Endometrial microvascular endothelial cells (primary cell): Measurements from ENCODE around the gene PTRH1. TPM values are rescaled to one million over a fixed set of nuclear protein-coding genes. Genes with fewer than 3 reads are reported as not detected.

ENCODE experiments used
- in situ Hi-C: cut with HindIII; loops from 2 replicates; pipeline ENCODE4 v1.10.0; 2017; ENCODE audit warnings: low sequenced_read_pairs, low pct_unique_long_range_greater_than_20kb; ENCODE audit errors: inconsistent ontology term
- total RNA-seq: library from RNA; depleted of rRNA; stranded (reverse); fragments of >200 nt; gene quantifications from one replicate; pipeline ENCODE4 v1.2.3, GENCODE V29; 2015; ENCODE audit errors: inconsistent ontology term

PTRH1 gene
- total RNA-seq, 1 donor from 2014 or later, result 59.7 TPM

DNA sequence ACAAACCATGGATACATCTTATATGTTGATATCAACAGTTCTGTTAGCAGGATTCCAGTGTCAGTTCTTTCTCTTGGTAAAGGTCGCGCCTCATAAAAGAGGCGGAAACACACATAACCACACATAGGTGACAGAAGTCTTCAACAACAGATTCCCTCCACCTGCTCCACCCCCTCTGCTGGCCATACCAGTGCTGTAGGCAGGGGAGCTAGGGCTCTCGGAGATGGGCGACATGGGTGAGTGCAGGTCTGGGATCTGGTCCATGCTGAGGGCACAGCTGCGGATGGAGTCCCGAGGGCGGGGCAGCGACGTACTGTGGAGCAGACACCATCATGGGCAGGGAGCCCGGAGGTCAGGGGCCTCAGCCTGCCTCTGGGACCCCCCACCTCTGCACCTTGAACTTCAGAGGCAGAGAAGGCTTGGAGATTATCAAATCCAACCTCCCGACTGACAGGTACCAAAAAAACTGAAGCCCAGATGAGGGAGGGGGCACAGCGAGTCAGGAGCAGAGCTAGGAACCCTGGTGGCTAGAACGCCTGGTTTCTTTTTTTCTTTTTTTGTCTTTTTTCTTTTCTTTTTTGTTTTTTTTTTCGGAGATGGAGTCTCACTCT is 31.6 kb upstream of the PTRH1 start:
- in situ Hi-C loops, result no loop called here

GRCh38 chr9:127744398-127745110 is 29.1 kb upstream of the PTRH1 start:
- in situ Hi-C loops, result no loop called here

DNA sequence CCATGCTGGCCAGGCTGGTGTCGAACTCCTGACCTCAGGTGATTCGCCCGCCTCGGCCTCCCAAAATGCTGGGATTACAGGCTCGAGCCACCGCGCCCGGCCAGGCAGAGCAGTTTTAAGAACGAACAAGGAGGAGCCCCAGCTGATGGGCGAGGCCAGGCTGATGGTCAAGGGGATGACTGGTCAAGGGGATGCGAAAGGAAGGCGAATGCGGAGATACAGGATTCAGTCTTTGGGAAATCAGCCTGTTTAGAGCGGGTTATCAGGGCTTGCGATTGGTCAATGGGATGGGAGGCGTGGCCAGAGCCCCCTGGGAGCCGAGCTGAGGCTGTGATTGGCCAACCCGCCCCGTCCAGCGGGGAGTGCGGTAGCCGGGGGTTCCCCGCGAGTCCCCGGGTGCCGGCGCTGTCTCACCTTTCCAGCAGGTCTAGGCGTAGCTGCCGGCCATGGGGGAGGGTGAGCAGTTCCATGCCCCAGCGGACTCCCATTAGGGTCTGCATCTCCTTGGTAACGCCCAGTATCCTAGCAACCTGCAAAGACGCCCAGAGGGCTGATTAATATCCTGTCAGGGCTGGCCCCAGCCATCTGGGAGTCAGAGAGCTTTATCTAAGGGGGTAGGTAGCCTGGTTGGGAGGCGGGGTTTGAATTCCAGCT is 27.1 kb upstream of the PTRH1 start:
- in situ Hi-C loops, result no loop called here

- in situ Hi-C loops, result no loop called here
These were observed 26.5 kb upstream of the PTRH1 start for GRCh38 chr9:127741831-127742434.

DNA sequence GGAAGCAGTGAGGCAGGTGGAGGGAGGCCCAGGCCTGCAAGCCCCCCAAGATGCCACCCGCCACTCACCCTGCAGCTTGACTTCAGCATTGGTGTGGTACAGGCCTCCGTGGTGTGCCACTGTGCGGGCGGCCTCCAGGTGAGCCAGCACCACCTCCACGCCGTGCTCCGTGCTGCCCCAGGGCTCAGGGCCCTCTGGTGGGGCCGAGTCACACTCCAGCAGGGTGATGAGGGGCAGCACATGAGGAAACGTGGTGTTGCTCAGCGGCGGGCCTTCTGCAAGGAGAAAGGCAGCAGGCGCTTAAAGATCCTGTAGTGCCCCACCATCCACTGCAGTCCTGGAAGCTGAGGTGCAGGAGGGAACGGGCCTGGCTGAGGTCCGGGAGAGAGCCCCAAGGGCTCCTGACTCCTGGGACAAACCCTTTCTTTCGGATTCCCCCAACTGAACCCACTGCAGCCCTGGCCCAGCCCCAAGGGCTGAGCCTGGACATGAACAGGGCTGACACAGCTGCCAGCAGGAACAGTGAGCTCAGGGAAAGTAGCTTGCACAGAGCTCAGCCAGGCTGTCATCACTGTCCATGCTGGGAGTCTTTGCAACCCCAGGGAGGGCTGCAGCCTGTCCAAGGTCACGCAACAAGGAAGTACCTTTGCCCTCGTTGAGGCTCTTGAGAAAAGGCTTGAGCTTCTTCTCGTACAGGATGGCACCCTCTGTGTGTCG is 24.3 kb upstream of the PTRH1 start:
- in situ Hi-C loops, result no loop called here

- in situ Hi-C loops, result no loop called here
These were observed 23.2 kb upstream of the PTRH1 start for GRCh38 chr9:127738666-127739065.

DNA sequence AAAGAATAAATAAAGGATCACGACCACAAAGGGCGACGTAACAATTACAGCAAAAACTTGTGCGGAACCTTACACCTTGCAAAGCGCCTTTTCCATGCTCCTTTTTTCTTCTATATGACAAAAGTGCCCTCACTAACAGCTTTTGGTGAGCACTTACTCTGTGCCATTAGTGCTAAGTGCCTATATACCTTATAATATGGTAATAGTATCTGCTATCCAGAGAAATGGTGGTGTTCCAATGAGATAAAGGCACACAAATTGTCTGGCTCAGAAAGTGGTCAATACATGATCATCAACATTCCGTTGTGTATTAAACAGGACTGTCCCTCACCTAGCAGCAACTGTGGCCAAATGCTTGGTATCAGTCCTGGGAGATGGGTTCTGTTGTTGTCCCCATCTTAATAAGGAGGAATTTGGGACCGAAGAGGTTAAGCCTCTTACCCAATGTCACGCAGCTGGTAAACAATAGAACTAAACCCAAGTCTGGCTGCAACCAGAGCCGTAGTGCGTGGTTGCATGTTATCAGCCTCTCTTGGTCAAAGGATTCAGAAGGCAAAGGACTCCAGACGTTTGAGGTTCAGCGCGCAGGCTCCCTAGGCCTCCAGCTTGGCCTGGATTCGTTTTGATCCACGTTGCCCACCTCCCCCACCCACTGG is 20.2 kb upstream of the PTRH1 start:
- in situ Hi-C loops, result no loop called here

DNA sequence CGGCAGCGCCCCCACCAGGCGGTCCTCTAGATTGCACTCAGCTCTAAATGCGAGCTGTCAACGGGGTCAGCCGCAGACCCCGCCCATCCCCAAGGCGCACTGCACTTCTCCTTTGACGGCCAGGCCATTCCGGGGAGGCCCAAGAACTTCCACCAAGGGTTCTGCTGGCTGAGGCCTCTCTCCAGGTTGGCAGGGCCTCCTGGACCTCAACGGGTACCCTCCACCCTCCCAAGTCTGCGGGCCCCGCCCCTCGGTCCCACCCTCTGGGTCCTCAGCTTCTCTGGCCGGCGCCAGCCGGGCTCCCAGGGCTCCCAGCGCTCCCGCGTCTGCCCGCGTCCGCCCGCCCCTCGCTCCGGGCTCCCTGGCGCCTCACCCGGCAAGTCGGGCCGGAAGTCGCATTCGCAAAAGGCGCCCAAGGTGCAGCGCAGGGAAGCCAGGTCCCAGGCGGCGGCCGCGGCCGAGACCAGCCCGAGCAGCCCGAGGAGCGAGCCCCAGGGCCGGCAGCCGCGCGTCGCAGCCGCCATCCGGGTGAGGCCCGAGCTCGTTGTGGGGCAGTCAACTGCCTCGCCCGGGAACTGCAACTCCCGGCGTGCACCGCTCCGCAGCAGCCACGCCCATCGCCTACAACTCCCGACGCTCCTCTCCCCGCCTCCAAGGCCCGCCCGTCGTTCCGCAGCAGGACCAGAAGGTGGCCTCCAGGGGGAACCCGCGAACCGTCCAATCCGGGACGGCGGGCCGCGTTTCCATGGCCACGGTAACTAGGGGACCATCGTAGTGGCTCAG is 19.5 kb upstream of the PTRH1 start, which contains the start of gene TOR2A:
Gene TOR2A, minus strand, starts transcription at position 548 of the 783 bp plus-strand sequence. Its CDS starts 24 bp downstream, at position 524.
- in situ Hi-C loops, result no loop called here

GRCh38 chr9:127734247-127734746 is 18.8 kb upstream of the PTRH1 start:
- in situ Hi-C loops, result no loop called here

- in situ Hi-C loops, result no loop called here
These were observed 18.2 kb upstream of the PTRH1 start for GRCh38 chr9:127733614-127734013.

DNA sequence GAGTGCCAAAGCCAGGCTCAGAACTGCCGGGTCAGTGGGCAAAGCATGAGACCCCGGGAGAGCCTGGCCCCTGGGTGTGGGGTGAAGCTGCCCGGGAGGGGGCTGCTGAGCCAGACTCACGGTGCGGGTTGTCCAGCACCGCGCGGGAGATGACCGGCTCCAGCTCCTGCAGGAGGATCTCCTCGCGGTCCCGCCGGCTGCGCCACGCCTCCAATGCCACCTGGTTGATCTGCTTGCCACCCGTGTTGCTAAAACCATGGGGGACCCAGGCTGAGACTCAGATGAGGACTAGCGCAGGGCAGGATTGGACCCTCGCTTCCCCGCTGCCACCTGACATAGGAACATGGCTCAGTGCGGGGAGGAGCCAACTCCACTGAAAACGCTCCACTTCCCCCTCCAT is 17.0 kb upstream of the PTRH1 start:
- in situ Hi-C loops, result no loop called here

GRCh38 chr9:127731938-127732337 is 16.5 kb upstream of the PTRH1 start:
- in situ Hi-C loops, result no loop called here

- in situ Hi-C loops, result no loop called here
These were observed 15.4 kb upstream of the PTRH1 start for GRCh38 chr9:127730799-127731410.

- in situ Hi-C loops, result no loop called here
These were observed 14.8 kb upstream of the PTRH1 start for GRCh38 chr9:127730262-127730661.

DNA sequence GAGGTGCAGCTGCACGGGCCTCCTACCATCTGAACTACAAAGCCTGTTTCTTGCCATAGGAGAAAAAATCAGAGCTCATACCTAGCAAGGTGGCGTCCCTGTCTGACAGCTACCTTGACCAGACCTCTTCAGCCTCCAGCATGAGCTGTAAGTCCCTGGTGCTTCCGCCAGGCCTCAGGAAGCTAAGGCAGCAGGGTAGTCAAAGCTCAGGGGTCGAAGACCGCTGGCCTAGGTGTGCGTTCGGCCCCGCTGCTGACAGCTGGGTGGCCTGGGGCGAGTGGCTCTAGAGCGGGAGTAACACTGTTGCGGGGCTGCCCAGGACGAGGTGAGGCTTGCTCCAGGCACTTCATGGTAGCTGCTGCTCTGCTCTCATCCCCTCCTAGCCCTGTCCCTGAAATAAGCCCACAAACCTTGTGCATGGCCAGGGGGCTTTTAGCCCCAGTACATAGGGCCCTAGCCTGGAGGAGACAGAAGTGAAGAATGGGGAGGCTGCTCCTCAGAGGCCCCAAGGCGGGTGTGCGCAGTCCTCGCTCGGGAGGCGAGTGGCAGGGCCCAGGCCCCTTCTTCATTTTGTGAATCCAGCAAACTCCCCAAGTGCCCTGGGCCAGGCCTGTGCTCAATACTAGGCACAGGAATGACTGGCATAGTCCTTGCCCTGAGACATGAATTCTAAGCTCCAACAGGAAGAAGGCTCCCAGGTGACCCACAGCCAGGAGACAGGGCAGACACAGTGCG is 14.2 kb upstream of the PTRH1 start:
- in situ Hi-C loops, result no loop called here

- in situ Hi-C loops, result no loop called here
These were observed 13.3 kb upstream of the PTRH1 start for GRCh38 chr9:127728808-127729207.

- in situ Hi-C loops, result no loop called here
These were observed 11.4 kb upstream of the PTRH1 start for GRCh38 chr9:127726871-127727270.
